Amygdala (tissue), 56 donors: ENCODE results near the gene HSPA4.

ENCODE experiments used
- DNase-seq, 56 donors: peaks; one replicate each; lab custom pipeline; 2025; lab: John Stamatoyannopoulos, UW

Gene HSPA4

GRCh38 chr5:133149345-133149744 lies 97.5 kb downstream of the HSPA4 start:
- DNase-seq = no peak

GRCh38 chr5:133150909-133151544 lies 99.2 kb downstream of the HSPA4 start:
- DNase-seq = no peak

GRCh38 chr5:133154274-133155075 lies 102.7 kb downstream of the HSPA4 start:
- DNase-seq = no peak

GRCh38 chr5:133155326-133155969 lies 103.6 kb downstream of the HSPA4 start:
- DNase-seq = no peak
